NCI-H2081 (cell line): Measurements from ENCODE around the gene ENO2.
A peak's percentile ranks its signal among the peaks of the same experiment; 100 is the strongest.
"Not testable (repeated sequence)": the region's sequence is repeated elsewhere in the genome, so short reads cannot be mapped to it uniquely, and the experiment has no call there.

ENCODE experiments used
- DNase-seq, 2 experiments: peaks; one replicate each; lab custom pipeline; 2025; lab: John Stamatoyannopoulos, UW

Gene ENO2

GRCh38 chr12:6914246-6914946, at the start of gene ENO2:
ENO2 (plus strand) TSS chr12:6914580; CDS start chr12:6915833, 1,253 bp downstream.
- peak; percentile 56 to 69 for DNase-seq

GRCh38 chr12:6865307-6865706, 49.1 kb upstream of the ENO2 start:
- not testable (repeated sequence) for DNase-seq

- no peak for DNase-seq
These were observed 48.0 kb upstream of the ENO2 start for GRCh38 chr12:6866163-6866919.

GRCh38 chr12:6866920-6867412, 47.4 kb upstream of the ENO2 start:
- DNase-seq, result no peak

- peak; percentile 69 to 82 for DNase-seq
These were observed 46.8 kb upstream of the ENO2 start, which contains the start of gene TPI1 for GRCh38 chr12:6867413-6868210. TPI1 (plus strand) TSS chr12:6867531; CDS start chr12:6867567, 36 bp downstream.

GRCh38 chr12:6868211-6869048, 46.0 kb upstream of the ENO2 start:
- no peak for DNase-seq

GRCh38 chr12:6869049-6870021, 45.0 kb upstream of the ENO2 start:
- DNase-seq, result peak; percentile 70 to 75

- not testable (repeated sequence) for DNase-seq
These were observed 44.1 kb upstream of the ENO2 start for GRCh38 chr12:6870304-6870703.

GRCh38 chr12:6871052-6871957, 43.1 kb upstream of the ENO2 start:
- DNase-seq, result peak in 1 of 2 experiments; percentile 14

GRCh38 chr12:6872073-6873048, 42.0 kb upstream of the ENO2 start:
- DNase-seq, result peak; percentile 73 to 75

- DNase-seq, result peak; percentile 92 to 95
These were observed 41.0 kb upstream of the ENO2 start, which contains the start of gene SPSB2 for GRCh38 chr12:6873094-6874014. SPSB2 (minus strand) TSS chr12:6873303; CDS start chr12:6872901, 402 bp downstream.

- not testable (repeated sequence) for DNase-seq
These were observed 40.4 kb upstream of the ENO2 start for GRCh38 chr12:6874015-6874368.

GRCh38 chr12:6879824-6880223, 34.6 kb upstream of the ENO2 start:
- not testable (repeated sequence) for DNase-seq

- DNase-seq, result no peak
These were observed 31.1 kb upstream of the ENO2 start for GRCh38 chr12:6883252-6883651.

- no peak for DNase-seq
These were observed 30.7 kb upstream of the ENO2 start for GRCh38 chr12:6883683-6884082.

- DNase-seq, result no peak
These were observed 29.8 kb upstream of the ENO2 start for GRCh38 chr12:6884539-6884938.
